Progenitor cell of endocrine pancreas (in vitro differentiated cells): ENCODE data around the gene PVALB. TPM values are rescaled to one million over a fixed set of nuclear protein-coding genes. Genes with fewer than 3 reads are reported as not detected.

Experiments
- DNase-seq: peaks from one replicate; pipeline ENCODE4 v3.0.0; 2021; ENCODE audit warnings: low spot score; ENCODE audit not compliant: unreplicated experiment
- H3K27ac Mint-ChIP-seq: 2 replicates; pipeline ENCODE4 v1.8.0; 2021; ENCODE audit warnings: mild to moderate bottlenecking, moderate library complexity, mixed read lengths
- H3K27me3 Mint-ChIP-seq: 2 replicates; pipeline ENCODE4 v1.8.0; 2021; ENCODE audit warnings: mixed read lengths
- H3K36me3 Mint-ChIP-seq: 2 replicates; pipeline ENCODE4 v1.8.0; 2022; ENCODE audit warnings: mixed read lengths; ENCODE audit not compliant: insufficient read depth
- H3K4me1 Mint-ChIP-seq: 2 replicates; pipeline ENCODE4 v1.8.0; 2021; ENCODE audit warnings: low read depth, mixed read lengths
- H3K4me3 Mint-ChIP-seq: 2 replicates; pipeline ENCODE4 v1.8.0; 2021; ENCODE audit warnings: low read depth, mild to moderate bottlenecking, moderate library complexity, mixed read lengths
- H3K9me3 Mint-ChIP-seq: 2 replicates; pipeline ENCODE4 v1.8.0; 2021; ENCODE audit warnings: low read depth, mixed read lengths
- total RNA-seq: library from RNA; stranded (reverse); gene quantifications from 2 replicates; pipeline ENCODE4 v1.2.1, GENCODE V29; 2021
- TF ChIP-seq, protein P1 (sequence below): fragments of 200-600 bp; sonication (generic); IDR thresholded peaks from one replicate; pipeline ENCODE4 v1.5.0; 2021; ENCODE audit warnings: antibody characterized with exemption, mild to moderate bottlenecking; ENCODE audit not compliant: unreplicated experiment

PVALB gene
- total RNA-seq, 1 donor from 2014 or later, result not detected

- DNase-seq, result no peak
- H3K9me3 Mint-ChIP-seq, result no peaks in the 10 kb centered on the region
- H3K4me3 Mint-ChIP-seq, result no peak overlapping the region
- H3K36me3 Mint-ChIP-seq, result no peaks in the 10 kb centered on the region
- peaks cover 30% of the 10 kb centered on the region for H3K27me3 Mint-ChIP-seq
- H3K27ac Mint-ChIP-seq, result no peak overlapping the region
- TF ChIP-seq, protein P1, sequence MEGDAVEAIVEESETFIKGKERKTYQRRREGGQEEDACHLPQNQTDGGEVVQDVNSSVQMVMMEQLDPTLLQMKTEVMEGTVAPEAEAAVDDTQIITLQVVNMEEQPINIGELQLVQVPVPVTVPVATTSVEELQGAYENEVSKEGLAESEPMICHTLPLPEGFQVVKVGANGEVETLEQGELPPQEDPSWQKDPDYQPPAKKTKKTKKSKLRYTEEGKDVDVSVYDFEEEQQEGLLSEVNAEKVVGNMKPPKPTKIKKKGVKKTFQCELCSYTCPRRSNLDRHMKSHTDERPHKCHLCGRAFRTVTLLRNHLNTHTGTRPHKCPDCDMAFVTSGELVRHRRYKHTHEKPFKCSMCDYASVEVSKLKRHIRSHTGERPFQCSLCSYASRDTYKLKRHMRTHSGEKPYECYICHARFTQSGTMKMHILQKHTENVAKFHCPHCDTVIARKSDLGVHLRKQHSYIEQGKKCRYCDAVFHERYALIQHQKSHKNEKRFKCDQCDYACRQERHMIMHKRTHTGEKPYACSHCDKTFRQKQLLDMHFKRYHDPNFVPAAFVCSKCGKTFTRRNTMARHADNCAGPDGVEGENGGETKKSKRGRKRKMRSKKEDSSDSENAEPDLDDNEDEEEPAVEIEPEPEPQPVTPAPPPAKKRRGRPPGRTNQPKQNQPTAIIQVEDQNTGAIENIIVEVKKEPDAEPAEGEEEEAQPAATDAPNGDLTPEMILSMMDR, result no peak
- H3K4me1 Mint-ChIP-seq, result peaks cover 2% of the 10 kb centered on the region
Measured at GRCh38 chr22:36828815-36829214, 12.0 kb upstream of the PVALB start.

DNA sequence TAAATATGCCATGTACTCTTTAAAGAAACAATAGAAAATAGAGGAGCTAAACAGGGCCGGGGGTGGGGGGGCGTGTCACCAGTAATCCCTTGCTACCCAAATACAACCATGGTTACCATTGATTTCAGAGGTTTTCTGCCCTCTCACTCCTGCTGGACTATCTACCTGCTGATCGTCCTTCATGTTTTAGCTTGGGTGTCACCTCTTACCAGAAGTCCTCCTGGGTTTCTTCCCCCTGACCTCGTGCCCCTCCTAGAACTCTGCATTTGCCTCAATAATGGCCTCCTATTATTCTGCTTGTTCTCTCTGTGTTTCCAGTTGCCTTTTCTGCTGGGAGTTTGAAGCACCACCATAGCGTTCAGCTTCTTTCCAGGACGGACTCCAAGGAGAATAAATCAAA, 9.4 kb upstream of the PVALB start:
- no peaks in the 10 kb centered on the region for H3K9me3 Mint-ChIP-seq
- peaks cover 2% of the 10 kb centered on the region for H3K4me1 Mint-ChIP-seq
- no peak overlapping the region for H3K4me3 Mint-ChIP-seq
- no peaks in the 10 kb centered on the region for H3K36me3 Mint-ChIP-seq
- no peak for DNase-seq
- no peak overlapping the region for H3K27ac Mint-ChIP-seq
- TF ChIP-seq, protein P1, result no peak
- H3K27me3 Mint-ChIP-seq, result peaks cover 26% of the 10 kb centered on the region

DNA sequence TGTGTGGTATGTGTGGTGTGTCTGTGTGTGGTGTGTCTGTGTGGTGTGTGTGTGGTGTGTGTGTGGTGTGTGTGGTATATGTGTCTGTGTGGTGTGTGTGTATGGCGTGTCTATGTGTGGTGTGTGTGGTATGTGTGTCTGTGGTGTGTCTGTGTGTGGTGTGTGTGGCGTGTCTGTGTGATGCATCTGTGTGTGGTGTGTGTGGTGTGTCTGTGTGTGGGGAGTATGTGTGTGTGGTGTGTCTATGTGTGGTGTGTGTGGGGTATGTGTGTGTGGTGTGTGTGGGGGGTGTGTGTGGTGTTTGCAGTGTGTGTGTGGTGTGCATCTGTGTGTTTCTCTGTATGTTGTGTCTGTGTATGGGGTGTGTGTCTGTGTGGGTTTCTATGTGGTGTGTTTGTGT, 7.8 kb upstream of the PVALB start:
- no peak overlapping the region for H3K4me3 Mint-ChIP-seq

DNA sequence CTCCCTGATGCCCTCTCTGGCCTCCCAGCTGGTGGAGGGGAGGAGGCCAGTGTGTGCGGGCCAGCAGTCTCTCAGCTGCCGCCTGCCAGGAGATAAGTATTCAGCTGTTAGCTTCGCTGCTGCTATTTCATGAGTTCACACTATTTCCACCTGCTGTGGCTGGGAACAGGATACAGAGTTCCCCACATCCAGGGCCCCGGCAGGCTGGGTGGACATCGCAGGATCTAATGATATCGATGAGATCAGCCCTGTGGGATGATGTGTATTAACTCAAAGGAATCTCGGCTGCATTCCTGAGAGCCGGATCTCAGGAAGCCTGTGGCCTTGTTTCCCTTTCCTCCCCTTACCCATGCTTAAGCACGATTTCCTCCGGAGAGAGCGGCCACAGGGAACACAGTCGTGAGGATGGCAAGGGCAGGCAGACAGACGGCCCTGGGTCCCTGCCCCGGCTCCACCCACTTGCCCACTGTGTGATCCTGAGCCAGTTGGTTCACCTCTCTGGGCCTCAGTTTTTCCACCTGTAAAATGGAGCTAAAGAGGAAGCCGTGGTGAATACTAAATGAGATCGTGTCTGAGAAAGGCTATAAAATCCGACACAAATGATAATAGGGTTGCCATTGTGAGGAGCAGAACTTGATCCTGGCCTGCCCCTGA, 6.5 kb upstream of the PVALB start:
- TF ChIP-seq, protein P1, result no peak
- Mint-ChIP-seq H3K27me3 (peaks cover 48% of the 10 kb centered on the region), H3K36me3 (no peaks in the 10 kb centered on the region), H3K4me3 (no peak overlapping the region), H3K4me1 (no peaks in the 10 kb centered on the region), H3K27ac (no peak overlapping the region), H3K9me3 (no peaks in the 10 kb centered on the region)
- DNase-seq, result no peak

More for the DNA sequence above, 7.8 kb upstream of the PVALB start:
- H3K27ac Mint-ChIP-seq, result no peak overlapping the region
- no peaks in the 10 kb centered on the region for H3K36me3 Mint-ChIP-seq
- DNase-seq, result no peak
- TF ChIP-seq, protein P1, result no peak
- H3K9me3 Mint-ChIP-seq, result no peaks in the 10 kb centered on the region
- H3K4me1 Mint-ChIP-seq, result no peaks in the 10 kb centered on the region
- H3K27me3 Mint-ChIP-seq, result peaks cover 39% of the 10 kb centered on the region

GRCh38 chr22:36822581-36822980, 5.7 kb upstream of the PVALB start:
- TF ChIP-seq, protein P1, result no peak
- Mint-ChIP-seq H3K27ac (no peak overlapping the region), H3K4me3 (no peak overlapping the region), H3K4me1 (no peaks in the 10 kb centered on the region), H3K36me3 (no peaks in the 10 kb centered on the region), H3K9me3 (no peaks in the 10 kb centered on the region), H3K27me3 (peaks cover 52% of the 10 kb centered on the region)
- DNase-seq, result no peak
